ENCODE results near the gene LSM3.

The LSM3 gene

DNA sequence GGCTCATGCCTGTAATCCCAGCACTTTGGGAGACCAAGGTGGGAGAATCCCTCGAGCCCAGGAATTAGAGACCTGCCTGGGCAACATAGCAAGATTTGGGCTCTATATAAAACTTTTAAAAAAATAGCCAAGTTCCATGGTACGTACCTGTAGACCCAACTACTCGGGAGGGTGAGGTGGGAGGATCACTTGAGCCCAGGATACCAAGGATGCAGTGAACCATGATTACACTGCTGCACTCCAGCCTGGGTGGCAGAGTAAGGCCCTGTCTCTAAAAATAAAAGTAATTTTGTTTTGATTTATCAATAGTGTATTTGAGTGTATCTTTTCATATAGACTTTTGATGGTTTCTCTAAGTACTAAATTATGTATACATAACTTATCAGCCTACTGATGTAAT is 63.1 kb downstream of the LSM3 start:
- no peaks in the 10 kb centered on the region for H3K36me3 ChIP-seq (ENCODE audit: control insufficient read depth, insufficient read depth, low read length)
- TF ChIP-seq, protein P1, sequence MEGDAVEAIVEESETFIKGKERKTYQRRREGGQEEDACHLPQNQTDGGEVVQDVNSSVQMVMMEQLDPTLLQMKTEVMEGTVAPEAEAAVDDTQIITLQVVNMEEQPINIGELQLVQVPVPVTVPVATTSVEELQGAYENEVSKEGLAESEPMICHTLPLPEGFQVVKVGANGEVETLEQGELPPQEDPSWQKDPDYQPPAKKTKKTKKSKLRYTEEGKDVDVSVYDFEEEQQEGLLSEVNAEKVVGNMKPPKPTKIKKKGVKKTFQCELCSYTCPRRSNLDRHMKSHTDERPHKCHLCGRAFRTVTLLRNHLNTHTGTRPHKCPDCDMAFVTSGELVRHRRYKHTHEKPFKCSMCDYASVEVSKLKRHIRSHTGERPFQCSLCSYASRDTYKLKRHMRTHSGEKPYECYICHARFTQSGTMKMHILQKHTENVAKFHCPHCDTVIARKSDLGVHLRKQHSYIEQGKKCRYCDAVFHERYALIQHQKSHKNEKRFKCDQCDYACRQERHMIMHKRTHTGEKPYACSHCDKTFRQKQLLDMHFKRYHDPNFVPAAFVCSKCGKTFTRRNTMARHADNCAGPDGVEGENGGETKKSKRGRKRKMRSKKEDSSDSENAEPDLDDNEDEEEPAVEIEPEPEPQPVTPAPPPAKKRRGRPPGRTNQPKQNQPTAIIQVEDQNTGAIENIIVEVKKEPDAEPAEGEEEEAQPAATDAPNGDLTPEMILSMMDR (IDR thresholded peaks at IDR 0.05; ENCODE audit: insufficient read depth, low read length, poor library complexity, severe bottlenecking), result no peak
- DNase-seq (ENCODE audit: extremely low read depth, insufficient read length), result no peak

DNA sequence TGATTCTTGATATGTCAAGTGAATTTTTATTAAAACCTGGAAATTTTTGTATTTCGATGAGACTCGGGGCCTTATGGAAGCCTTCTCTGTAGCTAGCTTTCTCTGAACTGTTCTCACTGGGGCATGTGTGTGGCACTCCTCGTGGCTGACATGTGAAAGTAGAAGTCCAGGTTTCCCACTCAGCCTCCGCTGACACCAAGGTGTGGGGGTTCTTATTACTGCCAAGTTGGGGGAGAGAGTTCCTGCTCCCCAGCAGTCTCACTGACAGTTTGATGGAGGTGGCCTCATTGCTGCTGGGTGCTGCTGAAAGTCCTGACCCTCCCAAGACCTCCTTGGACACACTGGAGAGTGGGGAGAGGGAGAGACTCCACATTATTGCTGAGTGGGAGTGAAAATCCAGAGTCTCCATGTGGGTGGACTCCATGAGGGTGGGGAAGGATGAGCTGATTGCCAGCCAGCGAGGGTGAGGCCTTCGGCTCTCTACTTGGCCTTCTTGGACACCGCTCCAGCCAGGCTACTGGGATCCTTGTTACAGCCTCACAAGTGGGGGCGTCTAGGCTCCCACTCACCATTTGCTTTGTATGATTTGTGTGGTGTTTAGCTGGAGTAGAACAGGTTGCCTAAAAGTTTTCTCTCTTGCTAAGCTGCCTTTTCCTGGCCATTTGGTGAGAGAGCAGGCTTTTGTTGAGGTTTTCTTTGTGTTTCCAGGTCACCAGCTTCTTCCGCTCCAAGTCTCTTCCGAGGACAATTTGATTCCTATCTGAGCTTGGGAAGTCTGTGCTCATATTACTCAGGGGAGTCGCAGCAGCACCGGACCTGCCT is 64.1 kb downstream of the LSM3 start:
- TF ChIP-seq, protein P1 (IDR thresholded peaks at IDR 0.05; ENCODE audit: insufficient read depth, low read length, poor library complexity, severe bottlenecking), result no peak
- no peak for DNase-seq (ENCODE audit: extremely low read depth, insufficient read length)
- no peaks in the 10 kb centered on the region for H3K36me3 ChIP-seq (ENCODE audit: control insufficient read depth, insufficient read depth, low read length)
- H3K27me3 ChIP-seq (replicated peaks; ENCODE audit: control insufficient read depth, insufficient read depth, low read length), result no peaks in the 10 kb centered on the region; the same call in none of the 2 replicates
- no peak overlapping the region for H3K4me3 ChIP-seq (replicated peaks; ENCODE audit: low read depth, low read length)

More for the DNA sequence above, 63.1 kb downstream of the LSM3 start:
- H3K4me3 ChIP-seq (replicated peaks; ENCODE audit: low read depth, low read length), result no peak overlapping the region
- H3K27me3 ChIP-seq (replicated peaks; ENCODE audit: control insufficient read depth, insufficient read depth, low read length), result no peaks in the 10 kb centered on the region; the same call in none of the 2 replicates

DNA sequence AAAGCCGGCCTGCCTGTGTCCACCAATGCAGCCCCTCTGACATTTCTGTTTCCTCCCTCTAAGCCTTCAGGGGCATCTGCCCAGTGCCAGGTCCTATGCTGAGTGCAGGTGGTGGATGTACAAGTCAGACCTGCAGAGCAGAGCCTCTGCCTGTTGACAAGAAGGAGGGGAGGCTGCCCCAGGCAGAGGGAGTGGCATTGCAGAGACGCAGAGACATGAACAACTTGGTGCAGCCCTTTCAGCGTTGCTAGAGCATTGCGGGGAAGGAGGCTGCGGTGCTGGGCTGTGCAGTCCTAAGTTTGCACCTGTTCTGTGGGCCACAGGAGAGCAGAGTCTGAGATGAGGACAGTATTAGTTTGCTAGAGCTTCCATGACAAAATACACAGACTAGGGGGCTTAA is 65.2 kb downstream of the LSM3 start:
- TF ChIP-seq, protein P1 (IDR thresholded peaks at IDR 0.05; ENCODE audit: insufficient read depth, low read length, poor library complexity, severe bottlenecking), result no peak
- Histone ChIP-seq H3K4me3 (replicated peaks; ENCODE audit: low read depth, low read length) (no peak overlapping the region), H3K27me3 (replicated peaks; ENCODE audit: control insufficient read depth, insufficient read depth, low read length) (no peaks in the 10 kb centered on the region; the same call in none of the 2 replicates), H3K36me3 (ENCODE audit: control insufficient read depth, insufficient read depth, low read length) (no peaks in the 10 kb centered on the region)
- DNase-seq (ENCODE audit: extremely low read depth, insufficient read length), result no peak

DNA sequence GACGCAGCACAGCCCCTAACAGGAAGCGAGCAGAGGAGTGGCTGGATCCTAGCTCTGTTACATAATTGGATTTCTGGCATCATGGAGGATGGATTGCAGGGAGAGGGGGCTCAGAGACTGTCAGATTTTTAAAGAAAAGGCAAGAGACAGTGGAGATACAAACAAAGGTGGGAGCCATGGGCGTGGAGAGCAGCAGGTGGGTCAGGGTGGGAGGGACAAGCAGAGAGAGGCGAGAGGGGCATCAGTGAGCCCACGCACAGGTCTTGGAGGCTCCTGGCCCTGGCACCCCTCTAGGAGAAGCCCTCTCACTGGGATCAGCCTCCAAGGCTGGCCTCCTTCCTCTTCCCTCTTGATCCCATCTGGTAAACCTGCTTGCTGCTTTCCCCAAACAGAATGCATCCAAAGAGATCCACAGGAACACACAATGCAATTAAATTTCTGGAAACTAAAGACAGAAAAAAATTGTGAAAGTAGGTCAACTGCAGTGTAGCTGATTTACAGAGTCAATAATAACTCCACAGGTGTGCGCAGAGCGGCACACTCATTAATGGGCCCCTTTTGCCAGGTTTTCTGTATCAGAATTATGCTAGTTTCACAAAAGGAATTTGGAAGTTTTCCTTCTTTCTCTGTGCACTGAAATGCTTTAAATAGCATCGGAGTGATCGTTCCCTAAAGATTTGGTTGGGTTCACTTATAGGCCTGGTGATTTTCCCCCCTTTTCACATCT is 66.1 kb downstream of the LSM3 start:
- TF ChIP-seq, protein P1 (IDR thresholded peaks at IDR 0.05; ENCODE audit: insufficient read depth, low read length, poor library complexity, severe bottlenecking), result no peak
- no peak for DNase-seq (ENCODE audit: extremely low read depth, insufficient read length)
- H3K4me3 ChIP-seq (replicated peaks; ENCODE audit: low read depth, low read length), result no peak overlapping the region

DNA sequence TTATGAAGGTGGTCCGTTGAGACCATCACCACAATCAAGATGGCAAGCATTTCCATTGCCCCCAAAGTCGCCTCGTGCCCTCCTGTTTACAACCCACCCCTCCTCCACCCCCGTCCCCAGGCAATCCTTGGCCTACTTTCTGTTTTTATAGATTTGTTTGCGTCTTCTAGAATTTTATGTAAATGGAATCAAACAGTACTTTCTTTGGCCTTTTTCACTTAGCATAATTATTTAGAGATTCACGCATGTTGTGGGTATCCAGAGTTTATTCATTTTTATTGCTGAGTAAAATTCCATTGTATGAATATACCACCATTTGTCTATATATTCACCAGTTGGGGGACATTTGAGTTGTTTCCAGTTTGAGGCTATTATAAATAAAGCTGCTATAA is 66.6 kb downstream of the LSM3 start:
- Histone ChIP-seq H3K36me3 (ENCODE audit: control insufficient read depth, insufficient read depth, low read length) (no peaks in the 10 kb centered on the region), H3K27me3 (replicated peaks; ENCODE audit: control insufficient read depth, insufficient read depth, low read length) (no peaks in the 10 kb centered on the region; the same call in none of the 2 replicates), H3K4me3 (replicated peaks; ENCODE audit: low read depth, low read length) (no peak overlapping the region)
- TF ChIP-seq, protein P1 (IDR thresholded peaks at IDR 0.05; ENCODE audit: insufficient read depth, low read length, poor library complexity, severe bottlenecking), result no peak
- no peak for DNase-seq (ENCODE audit: extremely low read depth, insufficient read length)

More for the DNA sequence above, 66.1 kb downstream of the LSM3 start:
- no peaks in the 10 kb centered on the region; the same call in none of the 2 replicates for H3K27me3 ChIP-seq (replicated peaks; ENCODE audit: control insufficient read depth, insufficient read depth, low read length)
- H3K36me3 ChIP-seq (ENCODE audit: control insufficient read depth, insufficient read depth, low read length), result no peaks in the 10 kb centered on the region
